ENCODE measurements around the gene PLK5. TPM values are rescaled to one million over a fixed set of nuclear protein-coding genes. Genes with fewer than 3 reads are reported as not detected.
"Not testable (repeated sequence)": the region's sequence is repeated elsewhere in the genome, so short reads cannot be mapped to it uniquely, and the experiment has no call there.

PLK5 gene
- total RNA-seq, 2 donors from 2014 or later: not detected

GRCh38 chr19:1497578-1498235, 26.2 kb upstream of the PLK5 start:
- Mint-ChIP-seq H3K9me3 (no peaks in the 10 kb centered on the region), H3K4me1 (no peaks in the 10 kb centered on the region), H3K36me3 (ENCODE audit: low read depth) (no peaks in the 10 kb centered on the region), H3K27me3 (no peaks in the 10 kb centered on the region), H3K27ac (no peak overlapping the region), H3K4me3 (no peak overlapping the region)
- ATAC-seq (replicated peaks): no peak

GRCh38 chr19:1499231-1499630, 24.6 kb upstream of the PLK5 start:
- not testable (repeated sequence) for H3K27me3 Mint-ChIP-seq; H3K4me1 Mint-ChIP-seq; ATAC-seq (replicated peaks); H3K36me3 Mint-ChIP-seq (ENCODE audit: low read depth); H3K4me3 Mint-ChIP-seq; H3K9me3 Mint-ChIP-seq; H3K27ac Mint-ChIP-seq

GRCh38 chr19:1501200-1501595, 22.7 kb upstream of the PLK5 start:
- no peak for ATAC-seq (replicated peaks)
- Mint-ChIP-seq H3K36me3 (ENCODE audit: low read depth) (no peaks in the 10 kb centered on the region), H3K9me3 (no peaks in the 10 kb centered on the region), H3K4me1 (peaks cover 2% of the 10 kb centered on the region), H3K27me3 (no peaks in the 10 kb centered on the region), H3K4me3 (no peak overlapping the region), H3K27ac (no peak overlapping the region)

- Mint-ChIP-seq H3K36me3 (ENCODE audit: low read depth) (no peaks in the 10 kb centered on the region), H3K27me3 (no peaks in the 10 kb centered on the region), H3K4me3 (peak overlapping the region; percentile 23), H3K4me1 (peaks cover 4% of the 10 kb centered on the region), H3K27ac (no peak overlapping the region), H3K9me3 (no peaks in the 10 kb centered on the region)
- no peak for ATAC-seq (replicated peaks)
Observed at GRCh38 chr19:1502433-1503088, 21.3 kb upstream of the PLK5 start.

- H3K4me1 Mint-ChIP-seq: peaks cover 4% of the 10 kb centered on the region
- no peaks in the 10 kb centered on the region for H3K27me3 Mint-ChIP-seq
- H3K27ac Mint-ChIP-seq: no peak overlapping the region
- H3K36me3 Mint-ChIP-seq (ENCODE audit: low read depth): no peaks in the 10 kb centered on the region
- peak overlapping the region; percentile 23 for H3K4me3 Mint-ChIP-seq
- ATAC-seq (replicated peaks): peak; percentile 57
- no peaks in the 10 kb centered on the region for H3K9me3 Mint-ChIP-seq
Observed at GRCh38 chr19:1503089-1503924, 20.6 kb upstream of the PLK5 start.

GRCh38 chr19:1503925-1504773, 19.7 kb upstream of the PLK5 start:
- Mint-ChIP-seq H3K9me3 (no peaks in the 10 kb centered on the region), H3K27ac (no peak overlapping the region), H3K36me3 (ENCODE audit: low read depth) (no peaks in the 10 kb centered on the region), H3K4me1 (peaks cover 4% of the 10 kb centered on the region), H3K4me3 (no peak overlapping the region), H3K27me3 (no peaks in the 10 kb centered on the region)
- ATAC-seq (replicated peaks): no peak

- Mint-ChIP-seq H3K4me1 (peaks cover 4% of the 10 kb centered on the region), H3K36me3 (ENCODE audit: low read depth) (no peaks in the 10 kb centered on the region), H3K9me3 (no peaks in the 10 kb centered on the region), H3K27me3 (no peaks in the 10 kb centered on the region), H3K4me3 (no peak overlapping the region), H3K27ac (no peak overlapping the region)
- no peak for ATAC-seq (replicated peaks)
Observed at GRCh38 chr19:1505012-1505411, 18.9 kb upstream of the PLK5 start.

GRCh38 chr19:1505991-1506881, 17.6 kb upstream of the PLK5 start:
- Mint-ChIP-seq H3K27ac (no peak overlapping the region), H3K4me3 (no peak overlapping the region), H3K36me3 (ENCODE audit: low read depth) (no peaks in the 10 kb centered on the region), H3K9me3 (no peaks in the 10 kb centered on the region), H3K4me1 (peaks cover 4% of the 10 kb centered on the region), H3K27me3 (no peaks in the 10 kb centered on the region)
- no peak for ATAC-seq (replicated peaks)

GRCh38 chr19:1507192-1507660, 16.7 kb upstream of the PLK5 start:
- Mint-ChIP-seq H3K27me3 (no peaks in the 10 kb centered on the region), H3K36me3 (ENCODE audit: low read depth) (no peaks in the 10 kb centered on the region), H3K9me3 (no peaks in the 10 kb centered on the region), H3K27ac (peak overlapping the region; percentile 79), H3K4me1 (peaks cover 4% of the 10 kb centered on the region), H3K4me3 (peak overlapping the region; percentile 82)
- ATAC-seq (replicated peaks): no peak

GRCh38 chr19:1507763-1508506, 15.9 kb upstream of the PLK5 start:
- Mint-ChIP-seq H3K4me1 (peaks cover 4% of the 10 kb centered on the region), H3K9me3 (no peaks in the 10 kb centered on the region), H3K36me3 (ENCODE audit: low read depth) (no peaks in the 10 kb centered on the region), H3K4me3 (peak overlapping the region; percentile 82), H3K27ac (peak overlapping the region; percentile 79), H3K27me3 (no peaks in the 10 kb centered on the region)
- ATAC-seq (replicated peaks): peak; percentile 94

GRCh38 chr19:1508507-1508856, 15.4 kb upstream of the PLK5 start:
- peaks cover 4% of the 10 kb centered on the region for H3K4me1 Mint-ChIP-seq
- no peaks in the 10 kb centered on the region for H3K27me3 Mint-ChIP-seq
- H3K4me3 Mint-ChIP-seq: peak overlapping the region; percentile 33
- ATAC-seq (replicated peaks): no peak
- H3K36me3 Mint-ChIP-seq (ENCODE audit: low read depth): no peaks in the 10 kb centered on the region
- no peaks in the 10 kb centered on the region for H3K9me3 Mint-ChIP-seq
- H3K27ac Mint-ChIP-seq: no peak overlapping the region

- Mint-ChIP-seq H3K9me3 (no peaks in the 10 kb centered on the region), H3K4me3 (no peak overlapping the region), H3K27ac (no peak overlapping the region), H3K27me3 (no peaks in the 10 kb centered on the region), H3K4me1 (peaks cover 4% of the 10 kb centered on the region), H3K36me3 (ENCODE audit: low read depth) (no peaks in the 10 kb centered on the region)
- ATAC-seq (replicated peaks): no peak
Observed at GRCh38 chr19:1509602-1510441, 14.1 kb upstream of the PLK5 start.

All from activated T-helper 17 cell treated with anti-CD3 and anti-CD28 coated beads, Interleukin-2, amount 50 U/mL, for 72 hours (primary cell).